NCI-H1417 treated with DMSO at 0.1 percent for 48 hours (cell line): ENCODE measurements around the gene NOL4.

Experiments used
- DNase-seq: peaks from one replicate; lab custom pipeline; 2025; lab: John Stamatoyannopoulos, UW

Gene NOL4

DNA sequence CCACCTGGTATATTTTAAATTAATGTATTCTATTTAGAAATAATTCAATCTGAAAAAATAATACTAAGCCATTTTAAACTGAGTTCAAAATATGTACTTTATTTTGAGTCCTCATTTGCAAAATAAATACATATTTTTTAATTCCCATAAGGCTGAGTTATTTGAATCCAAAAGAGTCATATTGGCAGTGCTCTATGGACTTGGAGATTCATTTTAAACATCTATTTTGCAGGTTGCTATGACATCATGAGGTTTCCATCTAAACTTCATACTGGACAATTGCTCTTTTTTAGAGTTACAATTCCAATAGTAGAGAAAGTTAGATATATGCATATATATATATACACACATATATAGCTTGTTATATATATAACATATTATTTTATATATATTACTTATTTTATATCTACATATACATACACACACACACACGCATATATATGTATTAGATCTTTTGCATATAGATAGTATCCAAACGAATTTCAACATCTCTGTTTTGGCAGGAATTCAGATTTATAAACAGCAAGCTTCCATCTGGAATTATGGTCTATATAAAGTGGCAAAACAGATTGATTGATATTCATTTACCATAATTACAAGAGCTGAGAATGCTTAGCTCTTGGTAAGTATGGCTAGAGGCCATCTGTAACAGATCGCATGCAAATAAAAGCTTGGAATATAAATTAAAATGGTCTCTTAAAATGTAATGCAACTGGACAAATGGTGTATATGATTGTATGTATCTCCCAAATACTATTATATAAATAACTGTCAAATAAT is 34.9 kb downstream of the NOL4 start:
- DNase-seq: no peak
